Erythroblast (primary cell): ENCODE results near the gene TXNL1.

Experiments
- GATA1 ChIP-seq: IDR thresholded peaks from 2 replicates; pipeline ENCODE4 v1.6.1; 2011; ENCODE audit warnings: low read depth, mild to moderate bottlenecking, control low read depth, low read length, moderate library complexity
- POLR2A ChIP-seq: IDR thresholded peaks from 2 replicates; pipeline ENCODE4 v1.6.1; 2011; ENCODE audit warnings: mild to moderate bottlenecking, low read length

- no peak for TF ChIP-seq POLR2A
- TF ChIP-seq GATA1 = no peak
Observed at GRCh38 chr18:56647071-56647470, 8.7 kb upstream of the TXNL1 start.
